ENCODE measurements around the gene TMEM106A.
A peak's percentile ranks its signal among the peaks of the same experiment; 100 is the strongest.
"Not testable (repeated sequence)": the region's sequence is repeated elsewhere in the genome, so short reads cannot be mapped to it uniquely, and the experiment has no call there.

TMEM106A gene, protein sequence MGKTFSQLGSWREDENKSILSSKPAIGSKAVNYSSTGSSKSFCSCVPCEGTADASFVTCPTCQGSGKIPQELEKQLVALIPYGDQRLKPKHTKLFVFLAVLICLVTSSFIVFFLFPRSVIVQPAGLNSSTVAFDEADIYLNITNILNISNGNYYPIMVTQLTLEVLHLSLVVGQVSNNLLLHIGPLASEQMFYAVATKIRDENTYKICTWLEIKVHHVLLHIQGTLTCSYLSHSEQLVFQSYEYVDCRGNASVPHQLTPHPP

DNA sequence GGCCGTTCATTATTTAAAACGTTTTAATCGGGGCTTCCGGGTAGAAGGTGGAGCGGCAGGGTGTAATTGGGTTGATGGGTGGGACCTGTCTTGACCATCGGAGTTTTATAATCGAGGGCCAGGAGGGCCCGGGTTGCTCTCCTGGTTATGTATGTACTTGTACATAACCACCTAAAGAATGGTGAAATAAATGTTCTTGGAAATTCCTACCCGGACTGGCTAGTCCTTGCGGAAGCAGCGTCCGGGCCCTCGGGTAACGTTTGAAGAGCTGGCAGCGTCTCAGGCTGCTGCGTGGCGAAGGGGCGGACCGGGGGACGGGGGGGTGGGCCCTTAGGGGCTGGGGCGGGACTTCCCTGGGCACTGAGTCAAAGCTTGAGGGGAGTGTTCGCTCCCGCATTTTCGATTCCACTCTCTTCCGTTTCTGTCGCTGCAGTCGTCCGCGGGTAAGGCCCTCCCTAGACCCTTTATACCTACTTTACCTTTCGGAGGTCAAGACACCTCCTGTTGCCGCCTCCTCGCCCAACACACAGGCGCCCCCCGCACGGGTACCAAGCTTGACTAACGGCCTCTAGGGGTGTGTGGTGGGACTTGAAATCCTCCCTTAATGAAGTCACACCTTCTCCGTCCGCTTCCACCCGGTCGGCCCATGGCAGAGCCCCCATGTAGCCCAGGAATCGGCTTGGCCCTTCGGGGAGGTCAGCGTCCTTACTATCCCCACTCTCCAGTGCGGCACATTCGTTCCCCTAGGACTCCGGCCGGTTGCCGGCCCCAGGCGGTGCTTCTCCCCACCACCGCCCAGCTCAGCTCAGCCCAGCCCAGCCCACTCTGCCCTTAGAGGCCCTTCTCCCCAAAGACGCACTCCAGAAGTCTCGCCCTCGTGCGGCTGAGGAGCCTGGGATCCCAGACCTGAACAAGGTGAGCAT is at the start of gene TMEM106A:
Gene TMEM106A, plus strand, starts transcription at position 396 of the 923 bp plus-strand sequence. CDS start 1,167 bp downstream, outside the sequence.
- DNase-seq (ENCODE audit: low spot score) = peak; percentile 95

DNA sequence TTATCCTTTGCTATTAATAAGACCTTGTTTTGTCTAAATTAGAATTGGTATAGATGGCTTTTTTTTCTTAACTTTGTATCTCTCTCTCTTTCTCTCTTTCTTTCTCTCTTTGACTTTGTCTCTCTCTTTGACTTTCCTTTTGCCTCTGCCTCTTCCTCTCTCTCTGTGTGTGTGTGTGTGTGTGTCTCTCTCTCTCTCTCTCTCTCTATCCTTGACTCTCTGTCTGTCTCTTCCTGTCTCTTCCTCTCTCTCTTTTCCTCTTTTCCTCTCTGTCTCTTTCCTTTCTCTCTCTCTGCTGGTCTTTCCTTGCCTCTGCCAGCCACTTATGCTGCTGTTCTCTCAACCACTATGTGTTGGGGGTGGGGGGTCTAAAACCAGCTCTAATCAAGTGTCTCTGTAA is 45.7 kb upstream of the TMEM106A start:
- not testable (repeated sequence) for DNase-seq (ENCODE audit: low spot score)

DNA sequence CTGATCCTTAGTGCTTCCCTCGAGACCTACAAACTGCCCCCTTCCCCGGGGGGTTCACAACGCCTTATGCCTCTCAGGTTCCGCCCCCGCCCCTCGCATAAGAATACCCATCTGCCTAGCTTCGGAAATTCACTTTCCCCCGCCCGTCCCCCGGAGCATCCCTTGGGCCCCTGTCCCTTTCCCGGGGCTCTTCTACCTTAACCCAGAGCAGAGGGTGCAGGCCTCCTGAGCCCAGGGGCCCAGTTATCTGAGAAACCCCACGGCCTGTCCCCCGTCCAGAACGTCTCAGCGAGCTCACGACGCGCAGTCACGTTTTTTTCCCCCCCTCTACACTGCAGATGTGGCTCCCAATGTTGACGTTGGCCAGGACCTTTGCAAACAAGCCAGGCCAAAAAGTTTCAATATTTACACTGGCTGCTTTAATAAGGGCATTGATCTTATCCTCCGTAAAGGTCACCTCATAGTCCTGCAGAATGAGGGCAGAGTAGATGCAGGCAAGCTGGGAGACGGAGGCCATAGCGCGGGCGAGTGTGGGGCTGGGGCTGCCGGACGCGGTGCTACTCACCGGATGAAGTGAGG is 42.0 kb upstream of the TMEM106A start:
- peak; percentile 27 for DNase-seq (ENCODE audit: low spot score)

DNA sequence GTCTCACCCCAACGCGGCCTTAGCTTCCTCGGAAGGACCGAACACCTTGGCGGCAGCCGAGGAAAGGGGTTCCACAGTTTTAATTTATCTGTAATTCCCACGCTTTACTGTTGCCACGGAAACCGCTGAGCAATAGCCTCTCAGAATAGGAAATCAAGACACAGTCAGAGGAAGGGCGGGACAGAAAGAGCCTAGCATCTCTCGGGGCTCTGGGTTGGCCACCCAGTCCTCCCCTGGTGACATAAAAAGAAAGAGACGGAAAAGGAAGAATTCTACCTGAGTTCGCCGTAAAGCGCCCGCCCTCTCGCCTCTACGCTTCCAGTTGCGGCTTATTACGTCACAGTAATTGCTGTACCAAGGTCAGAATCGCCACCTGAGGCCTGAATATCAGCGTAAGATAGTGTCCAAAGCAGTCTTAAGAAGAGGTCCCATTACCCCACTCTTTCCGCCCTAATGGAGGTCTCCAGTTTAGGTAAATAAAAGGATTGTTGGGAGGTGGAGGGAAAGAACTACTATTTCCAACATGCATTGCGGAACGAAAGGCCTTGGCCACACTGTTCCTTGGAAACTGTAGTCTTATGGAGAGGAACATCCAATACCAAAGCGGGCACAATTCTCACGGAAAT is 41.4 kb upstream of the TMEM106A start:
- peak; percentile 95 for DNase-seq (ENCODE audit: low spot score)

DNA sequence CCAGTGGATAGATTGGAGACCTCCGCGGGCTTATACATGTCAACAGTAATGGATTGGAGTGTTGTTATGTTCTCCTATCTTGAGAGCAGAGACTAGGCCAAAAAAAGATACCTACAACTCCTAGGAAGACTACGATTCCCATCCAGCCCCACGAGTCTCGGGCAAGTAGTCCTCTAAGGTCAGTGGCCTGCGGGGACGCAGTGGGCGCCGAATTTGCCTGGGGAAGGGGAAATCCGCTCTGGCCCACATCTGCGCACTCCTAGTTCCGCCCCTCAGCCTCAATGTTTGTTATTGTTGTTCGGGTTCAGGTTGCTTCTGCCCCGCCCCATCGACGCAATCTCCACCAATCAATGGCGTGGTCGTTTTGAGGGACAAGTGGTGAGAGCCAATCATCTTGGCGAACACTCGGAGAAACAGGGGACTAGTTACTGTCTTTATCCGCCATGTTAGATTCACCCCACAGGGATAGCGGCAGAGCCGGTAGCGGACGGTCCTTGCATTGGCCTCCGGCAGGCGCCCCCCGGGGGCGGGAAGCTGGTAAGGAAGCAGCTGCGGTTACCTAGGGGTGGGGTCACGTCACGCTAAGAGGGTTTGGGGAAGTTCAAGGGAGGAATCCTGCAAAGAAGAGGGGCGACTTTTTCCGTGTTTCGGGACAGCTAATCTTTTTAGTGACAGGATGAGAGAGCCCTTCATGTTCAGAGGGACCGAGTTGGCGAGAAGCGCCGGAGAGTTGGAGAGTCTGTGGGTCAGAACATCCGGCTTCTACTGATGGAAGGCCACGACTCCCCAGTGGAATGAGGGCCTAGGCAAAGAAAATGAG is 40.7 kb upstream of the TMEM106A start, which contains the start of gene NBR1:
Gene NBR1, plus strand, starts transcription at position 449 of the 820 bp plus-strand sequence. CDS start 4,586 bp downstream, outside the sequence.
- DNase-seq (ENCODE audit: low spot score) = peak; percentile 99

DNA sequence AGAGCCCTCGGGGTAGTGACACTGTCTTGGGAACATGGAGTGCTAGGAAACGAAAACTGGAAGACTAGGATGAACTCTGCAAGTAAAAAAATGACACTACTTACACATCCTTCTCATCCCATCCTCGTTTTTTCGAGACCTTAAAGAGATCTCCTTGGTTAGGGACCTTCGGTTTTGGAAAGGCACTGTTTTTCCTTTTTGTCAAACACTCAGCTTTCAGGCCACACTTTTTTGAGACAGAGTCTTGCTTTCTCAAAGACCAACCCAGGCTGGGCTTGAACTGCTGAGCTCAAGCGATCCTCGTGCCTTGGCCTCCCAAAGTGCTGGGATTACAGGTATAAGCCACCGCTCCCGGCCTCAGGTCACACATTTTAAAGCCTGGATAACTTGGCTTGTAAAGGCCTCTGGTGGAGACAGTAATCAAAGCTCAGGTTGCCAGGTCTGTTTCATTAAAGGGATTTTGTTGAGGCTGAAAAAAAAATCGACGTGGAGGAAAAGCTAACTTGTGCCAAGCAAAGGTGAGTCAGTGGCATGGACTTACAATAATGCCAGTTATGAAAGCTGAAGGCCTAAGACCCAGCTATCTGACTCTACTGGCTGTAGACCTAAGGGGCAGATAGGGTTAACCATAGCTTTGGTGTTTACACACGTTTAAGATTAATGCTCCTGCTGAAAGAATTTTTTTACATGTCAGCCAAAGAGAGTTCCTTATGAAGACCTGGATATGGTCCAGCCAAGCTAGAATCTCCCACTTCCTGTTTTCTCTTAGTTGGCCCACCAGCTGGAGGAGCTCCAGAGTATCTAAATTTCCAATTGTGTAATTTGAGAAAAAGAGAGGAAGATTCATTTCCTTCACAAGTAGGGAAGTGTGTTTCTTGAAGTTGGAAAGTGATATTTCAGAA is 39.8 kb upstream of the TMEM106A start:
- peak; percentile 9 for DNase-seq (ENCODE audit: low spot score)

DNA sequence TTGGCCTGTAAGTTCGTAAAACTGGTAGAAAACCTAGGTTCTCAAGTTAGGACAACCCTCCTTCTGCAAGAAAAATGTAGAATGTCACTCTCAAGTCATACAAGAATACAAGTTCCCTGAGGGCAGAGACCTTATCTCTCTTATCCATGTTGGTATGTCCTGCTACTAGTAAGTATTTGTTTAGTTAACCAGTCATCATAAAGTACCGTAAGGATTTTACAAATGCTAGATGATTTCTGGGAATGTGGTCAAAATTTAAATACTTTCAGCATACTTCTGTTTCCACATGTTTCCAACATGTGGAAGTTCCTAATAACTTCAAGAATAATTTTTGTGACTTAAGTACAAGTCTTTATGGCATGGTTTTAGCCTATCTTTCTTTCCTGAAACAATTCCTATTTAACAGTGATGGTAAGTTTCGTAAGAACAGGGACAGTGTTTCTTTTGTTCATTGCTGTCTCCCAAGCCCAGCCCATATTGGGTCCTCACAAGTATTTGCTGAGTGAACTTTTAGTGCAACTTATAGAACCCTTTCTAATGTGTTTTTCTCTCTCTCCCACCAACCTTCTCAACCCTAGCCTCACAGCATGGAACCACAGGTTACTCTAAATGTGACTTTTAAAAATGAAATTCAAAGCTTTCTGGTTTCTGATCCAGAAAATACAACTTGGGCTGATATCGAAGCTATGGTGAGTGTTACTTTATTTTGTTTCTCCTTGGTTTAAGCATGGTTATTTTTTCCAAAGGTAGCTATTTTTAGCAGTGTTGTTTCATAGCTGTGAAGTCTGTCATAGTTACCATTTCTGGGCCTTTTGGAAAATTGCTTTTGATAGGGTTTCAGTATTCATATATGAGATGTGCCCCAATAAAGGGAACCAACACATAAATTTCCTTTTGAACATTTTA is 36.2 kb upstream of the TMEM106A start:
- no peak for DNase-seq (ENCODE audit: low spot score)

DNA sequence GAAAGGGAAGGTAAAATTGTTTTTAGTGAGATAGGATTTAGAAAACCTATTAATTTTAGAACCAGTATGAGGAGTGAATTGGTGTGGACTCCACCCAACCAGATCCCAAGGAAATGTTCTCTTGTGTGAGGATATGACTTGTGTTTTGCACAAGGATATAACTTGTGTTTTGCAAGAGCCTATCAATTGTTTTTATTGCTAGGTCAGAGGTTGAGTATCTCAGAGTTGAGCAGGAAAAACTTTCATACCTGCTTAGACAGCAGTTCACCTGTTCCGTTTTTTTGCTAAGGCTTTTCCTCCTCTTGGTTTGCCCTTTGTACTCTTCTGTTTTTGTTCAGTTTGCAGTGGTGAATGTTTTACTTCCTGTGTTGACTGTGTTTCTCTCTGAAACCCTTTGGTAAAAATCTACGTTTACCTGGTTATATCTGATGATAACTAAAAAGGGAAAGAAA is 35.5 kb upstream of the TMEM106A start:
- no peak for DNase-seq (ENCODE audit: low spot score)

DNA sequence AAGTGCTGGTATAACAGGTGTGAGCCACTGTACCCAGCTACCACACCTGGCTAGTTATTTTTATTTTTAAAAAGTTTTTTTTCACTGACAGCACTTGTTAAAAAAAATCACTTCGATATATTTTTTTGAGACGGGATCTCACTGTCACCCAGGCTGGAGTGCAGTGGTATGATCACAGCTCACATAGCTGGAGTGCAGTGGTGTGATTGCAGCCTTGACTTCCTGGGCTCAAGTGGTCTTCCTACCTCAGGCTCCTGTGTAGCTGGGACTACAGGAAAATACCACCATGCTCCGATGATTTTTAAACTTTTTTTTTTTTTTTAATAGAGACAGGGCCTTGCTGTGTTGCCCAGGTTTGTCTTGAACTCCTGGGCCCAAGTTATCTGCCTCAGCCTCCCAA is 27.8 kb upstream of the TMEM106A start:
- no peak for DNase-seq (ENCODE audit: low spot score)

DNA sequence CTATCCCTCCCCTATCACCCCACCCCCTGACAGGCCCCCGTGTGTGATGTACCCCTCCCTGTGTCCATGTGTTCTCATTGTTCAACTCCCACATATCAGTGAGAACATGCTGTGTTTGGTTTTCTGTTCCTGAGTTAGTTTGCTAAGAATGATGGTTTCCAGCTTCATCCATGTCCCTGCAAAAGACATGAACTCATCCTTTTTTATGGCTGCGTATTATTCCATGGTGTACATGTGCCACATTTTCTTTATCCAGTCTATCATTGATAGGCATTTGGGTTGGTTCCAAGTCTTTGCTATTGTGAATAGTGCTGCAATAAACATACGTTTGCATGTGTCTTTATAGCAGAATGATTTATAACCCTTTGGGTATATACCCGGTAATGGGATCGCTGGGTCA is 25.0 kb upstream of the TMEM106A start:
- not testable (repeated sequence) for DNase-seq (ENCODE audit: low spot score)

DNA sequence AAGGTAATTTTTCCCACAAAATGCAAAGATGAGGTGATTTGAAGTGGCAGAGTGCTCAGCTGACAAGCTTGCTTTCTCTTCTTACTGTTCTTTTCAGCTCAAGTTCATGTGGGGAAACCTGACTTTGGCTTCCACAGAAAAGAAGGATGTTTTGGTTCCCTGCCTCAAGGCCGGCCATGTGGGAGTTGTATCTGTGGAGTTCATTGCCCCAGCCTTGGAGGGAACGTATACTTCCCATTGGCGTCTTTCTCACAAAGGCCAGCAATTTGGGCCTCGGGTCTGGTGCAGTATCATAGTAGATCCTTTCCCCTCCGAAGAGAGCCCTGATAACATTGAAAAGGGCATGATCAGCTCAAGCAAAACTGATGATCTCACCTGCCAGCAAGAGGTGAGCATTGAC is 18.4 kb upstream of the TMEM106A start:
- DNase-seq (ENCODE audit: low spot score) = no peak

DNA sequence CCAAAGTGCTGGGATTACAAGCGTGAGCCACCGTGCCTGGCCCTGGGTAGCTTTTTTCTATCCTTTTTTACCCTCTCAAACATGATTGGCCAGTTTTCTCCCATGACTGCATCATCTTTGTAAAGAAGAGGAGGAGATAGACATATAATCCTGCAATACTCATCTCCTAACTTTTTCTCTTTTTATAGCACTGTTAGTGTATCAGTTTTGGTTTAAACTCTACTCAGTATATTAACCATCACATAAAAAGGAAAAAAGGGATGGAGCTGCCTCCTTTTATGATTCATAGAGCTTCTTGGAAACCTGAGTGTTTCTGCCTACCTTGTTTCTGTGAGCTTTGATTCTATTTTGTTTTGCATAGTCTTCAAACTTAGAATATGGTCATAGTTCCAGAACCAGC is 12.0 kb upstream of the TMEM106A start:
- no peak for DNase-seq (ENCODE audit: low spot score)

DNA sequence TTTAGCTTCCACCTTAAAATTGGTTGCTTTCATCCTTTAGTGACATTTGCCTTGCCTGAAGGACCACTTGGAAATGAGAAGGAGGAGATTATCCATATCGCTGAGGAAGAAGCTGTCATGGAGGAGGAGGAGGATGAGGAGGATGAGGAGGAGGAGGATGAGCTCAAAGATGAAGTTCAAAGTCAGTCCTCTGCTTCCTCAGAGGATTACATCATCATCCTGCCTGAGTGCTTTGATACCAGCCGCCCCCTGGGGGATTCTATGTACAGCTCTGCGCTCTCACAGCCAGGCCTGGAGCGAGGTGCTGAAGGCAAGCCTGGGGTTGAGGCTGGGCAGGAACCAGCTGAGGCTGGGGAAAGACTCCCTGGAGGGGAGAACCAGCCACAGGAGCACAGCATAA is 11.5 kb upstream of the TMEM106A start:
- no peak for DNase-seq (ENCODE audit: low spot score)

DNA sequence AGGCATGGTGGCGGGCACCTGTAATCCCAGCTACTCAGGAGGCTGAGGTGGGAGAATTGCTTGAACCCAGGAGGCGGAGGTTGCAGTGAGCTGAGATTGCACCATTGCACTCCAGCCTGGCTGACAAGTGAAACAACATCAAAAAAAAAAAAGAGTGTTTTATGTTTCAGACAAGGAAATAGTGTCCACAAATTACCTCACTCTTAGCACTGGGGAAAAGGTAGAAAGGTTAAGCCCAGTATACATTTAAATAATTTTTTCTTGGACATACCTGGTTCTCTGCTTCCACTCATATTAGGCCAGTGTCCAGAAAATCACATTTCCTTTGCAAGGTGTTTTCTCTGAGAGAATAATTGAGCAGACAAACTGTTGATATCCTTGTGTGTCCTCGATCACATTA is 8.7 kb upstream of the TMEM106A start:
- not testable (repeated sequence) for DNase-seq (ENCODE audit: low spot score)

DNA sequence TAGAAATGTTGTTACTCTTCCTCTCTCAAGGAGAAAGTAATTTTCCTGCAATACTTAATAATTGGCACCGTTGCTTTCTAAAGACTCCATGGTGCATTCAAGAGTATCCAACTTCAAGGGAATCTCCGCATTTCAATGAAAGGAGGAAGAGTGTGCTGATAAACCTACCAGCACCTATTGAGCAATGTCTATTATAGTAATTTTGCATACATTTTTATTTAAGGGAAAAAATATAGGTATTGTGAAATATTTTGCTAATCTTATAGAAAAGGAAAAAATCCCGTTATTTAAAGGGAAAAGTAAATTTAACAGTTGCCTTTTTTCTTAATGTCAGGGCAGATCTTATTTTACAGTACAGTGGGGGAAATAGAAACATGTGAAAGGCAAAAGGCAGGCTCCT is 1.1 kb upstream of the TMEM106A start:
- no peak for DNase-seq (ENCODE audit: low spot score)

DNA sequence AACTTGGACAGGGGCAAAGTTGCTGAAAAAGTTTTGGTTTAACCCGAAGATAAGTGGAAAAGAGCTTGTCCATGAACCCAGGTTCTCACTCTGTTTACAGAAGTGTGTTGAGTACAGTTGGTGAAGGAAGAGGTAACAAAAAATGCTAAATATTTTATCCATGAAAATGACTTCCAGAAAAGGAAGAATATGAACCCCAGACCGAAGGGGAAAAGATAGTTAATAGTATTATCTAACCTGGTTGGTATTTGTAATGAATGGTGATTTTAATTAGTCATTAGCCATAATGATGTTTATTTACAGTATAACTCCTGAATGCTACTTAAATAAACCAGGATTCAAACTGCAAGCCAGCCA is 574 bp upstream of the TMEM106A start:
- DNase-seq (ENCODE audit: low spot score) = no peak

DNA sequence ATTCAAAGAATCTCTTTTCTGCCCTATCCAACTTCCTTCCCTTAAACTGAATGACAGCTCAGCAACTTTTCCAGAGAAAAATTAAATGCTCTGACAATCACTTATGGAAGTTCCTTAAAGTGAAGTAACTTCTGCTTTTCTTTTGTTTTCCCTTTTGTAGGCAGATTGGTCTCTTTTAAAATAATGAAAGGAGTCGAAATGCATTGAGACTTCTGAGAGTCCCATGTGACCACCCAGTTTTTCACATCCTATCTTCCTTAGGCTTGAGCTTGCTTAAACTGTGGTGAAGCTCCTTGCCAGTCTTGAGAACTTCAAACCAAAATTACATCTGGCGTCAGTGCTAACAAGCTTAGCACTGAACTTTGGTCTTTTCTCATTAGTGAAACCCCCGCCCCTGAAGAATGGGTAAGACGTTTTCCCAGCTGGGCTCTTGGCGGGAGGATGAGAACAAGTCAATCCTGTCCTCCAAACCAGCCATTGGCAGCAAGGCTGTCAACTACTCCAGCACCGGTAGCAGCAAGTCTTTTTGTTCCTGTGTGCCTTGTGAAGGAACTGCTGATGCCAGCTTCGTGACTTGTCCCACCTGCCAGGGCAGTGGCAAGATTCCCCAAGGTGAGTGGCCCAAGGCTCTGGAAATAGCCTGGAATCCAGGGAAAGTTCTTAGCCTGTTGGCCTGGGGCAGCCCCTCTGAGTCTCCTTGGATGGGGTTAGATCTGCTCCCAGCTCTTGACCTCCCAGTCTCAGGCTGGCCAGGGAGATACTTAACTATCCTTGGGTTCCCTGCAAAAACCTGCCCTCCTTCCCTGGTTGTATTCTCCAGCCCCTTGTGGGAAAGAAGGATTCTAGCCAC is 1.2 kb downstream of the TMEM106A start:
- DNase-seq (ENCODE audit: low spot score) = no peak

DNA sequence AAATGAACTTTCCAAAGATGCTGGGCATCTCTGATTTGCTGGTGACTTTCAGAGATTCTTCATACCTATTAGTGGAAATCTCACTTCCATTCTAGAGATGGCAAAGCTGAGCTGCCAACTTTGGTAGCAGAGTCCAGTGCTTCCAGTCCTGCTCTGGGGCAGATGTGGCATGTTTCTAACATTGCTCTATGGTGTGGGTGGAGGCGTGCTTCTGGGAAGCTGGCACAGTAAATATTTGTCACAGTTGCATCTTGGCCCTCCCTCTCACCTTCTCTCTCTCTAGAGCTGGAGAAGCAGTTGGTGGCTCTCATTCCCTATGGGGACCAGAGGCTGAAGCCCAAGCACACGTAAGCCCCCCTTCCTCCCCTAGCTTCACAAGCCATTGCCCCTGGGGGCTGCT is 1.9 kb downstream of the TMEM106A start:
- no peak for DNase-seq (ENCODE audit: low spot score)
